Activated B cell treated with CpG ODN at 0.5 μM for 24 hours (primary cell): ENCODE data around the gene KLK7. TPM values are rescaled to one million over a fixed set of nuclear protein-coding genes. Genes with fewer than 3 reads are reported as not detected.
"Not testable (repeated sequence)": the region's sequence is repeated elsewhere in the genome, so short reads cannot be mapped to it uniquely, and the experiment has no call there.

Source experiments
- ATAC-seq: fragments of 200-7000 bp; cut with Tn5 transposase; one replicate; pipeline ENCODE4 v1.10.0; 2021; ENCODE audit warnings: low read depth, mild to moderate bottlenecking, moderate library complexity
- CTCF ChIA-PET: fragments of 350-600 bp; sonication (Branson Sonifier 250); formaldehyde crosslinking; loops from one replicate; lab custom pipeline; 2021; ENCODE audit warnings: antibody characterized with exemption; lab: Charles Lee
- POLR2A ChIA-PET: fragments of 350-600 bp; sonication (Branson Sonifier 250); formaldehyde crosslinking; loops from one replicate; lab custom pipeline; 2021; ENCODE audit warnings: antibody characterized with exemption; lab: Charles Lee
- DNase-seq: peaks from one replicate; pipeline ENCODE4 v3.0.0; 2022
- H3K27ac Mint-ChIP-seq: one replicate; pipeline ENCODE4 v1.8.0; 2020; ENCODE audit warnings: mixed read lengths
- H3K27me3 Mint-ChIP-seq: one replicate; pipeline ENCODE4 v1.8.0; 2021; ENCODE audit warnings: mixed read lengths
- H3K36me3 Mint-ChIP-seq: one replicate; pipeline ENCODE4 v1.8.0; 2021; ENCODE audit warnings: low read depth, mixed read lengths
- H3K4me1 Mint-ChIP-seq: one replicate; pipeline ENCODE4 v1.8.0; 2021; ENCODE audit warnings: mixed read lengths
- H3K4me3 Mint-ChIP-seq: one replicate; pipeline ENCODE4 v1.8.0; 2020; ENCODE audit warnings: mild to moderate bottlenecking, mixed read lengths
- H3K9me3 Mint-ChIP-seq: one replicate; pipeline ENCODE4 v1.8.0; 2020; ENCODE audit warnings: mixed read lengths
- intact Hi-C: fragments of 100-400 bp; cut with micrococcal nuclease; formaldehyde crosslinking; loops from one replicate; pipeline ENCODE4 v1.15.1; 2024
- total RNA-seq: library from RNA; stranded (reverse); gene quantifications from 2 replicates; pipeline ENCODE4 v1.2.3, GENCODE V29; 2022
- TF ChIP-seq, protein P1 (sequence below): fragments of 200-600 bp; IDR thresholded peaks from one replicate; pipeline ENCODE4 v1.8.0; 2022; ENCODE audit warnings: antibody characterized with exemption, mild to moderate bottlenecking

KLK7 gene
- total RNA-seq, 1 donor from 2014 or later, result not detected

DNA sequence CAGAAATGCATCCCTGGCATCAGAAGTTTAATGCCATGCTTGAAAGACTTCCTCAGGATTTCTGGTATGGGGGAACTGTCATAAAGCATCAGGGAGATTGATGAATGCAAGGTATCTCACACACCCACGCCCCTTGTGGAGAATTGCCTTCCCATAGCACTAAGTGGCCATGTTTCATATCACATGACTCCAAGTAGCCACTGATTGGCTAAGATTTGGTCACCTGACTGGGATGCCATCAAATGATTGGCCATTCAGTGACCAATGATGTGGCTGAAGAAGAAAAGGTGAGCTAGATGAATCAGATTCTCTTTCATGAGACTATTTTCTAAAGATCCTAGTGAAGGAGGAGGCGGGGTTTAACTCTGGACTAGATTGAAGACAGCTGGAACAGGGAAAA is 10.4 kb upstream of the KLK7 start:
- no peak overlapping the region for H3K27ac Mint-ChIP-seq
- CTCF ChIA-PET, result no interaction called here
- H3K27me3 Mint-ChIP-seq, result peaks cover 23% of the 10 kb centered on the region
- H3K36me3 Mint-ChIP-seq, result no peaks in the 10 kb centered on the region
- H3K9me3 Mint-ChIP-seq, result peaks cover 3% of the 10 kb centered on the region
- H3K4me3 Mint-ChIP-seq, result no peak overlapping the region
- DNase-seq (no peak), ATAC-seq (no peak)
- TF ChIP-seq, protein P1, sequence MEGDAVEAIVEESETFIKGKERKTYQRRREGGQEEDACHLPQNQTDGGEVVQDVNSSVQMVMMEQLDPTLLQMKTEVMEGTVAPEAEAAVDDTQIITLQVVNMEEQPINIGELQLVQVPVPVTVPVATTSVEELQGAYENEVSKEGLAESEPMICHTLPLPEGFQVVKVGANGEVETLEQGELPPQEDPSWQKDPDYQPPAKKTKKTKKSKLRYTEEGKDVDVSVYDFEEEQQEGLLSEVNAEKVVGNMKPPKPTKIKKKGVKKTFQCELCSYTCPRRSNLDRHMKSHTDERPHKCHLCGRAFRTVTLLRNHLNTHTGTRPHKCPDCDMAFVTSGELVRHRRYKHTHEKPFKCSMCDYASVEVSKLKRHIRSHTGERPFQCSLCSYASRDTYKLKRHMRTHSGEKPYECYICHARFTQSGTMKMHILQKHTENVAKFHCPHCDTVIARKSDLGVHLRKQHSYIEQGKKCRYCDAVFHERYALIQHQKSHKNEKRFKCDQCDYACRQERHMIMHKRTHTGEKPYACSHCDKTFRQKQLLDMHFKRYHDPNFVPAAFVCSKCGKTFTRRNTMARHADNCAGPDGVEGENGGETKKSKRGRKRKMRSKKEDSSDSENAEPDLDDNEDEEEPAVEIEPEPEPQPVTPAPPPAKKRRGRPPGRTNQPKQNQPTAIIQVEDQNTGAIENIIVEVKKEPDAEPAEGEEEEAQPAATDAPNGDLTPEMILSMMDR, result no peak
- H3K4me1 Mint-ChIP-seq, result no peaks in the 10 kb centered on the region
- POLR2A ChIA-PET, result no interaction called here
- intact Hi-C loops, result no loop called here

DNA sequence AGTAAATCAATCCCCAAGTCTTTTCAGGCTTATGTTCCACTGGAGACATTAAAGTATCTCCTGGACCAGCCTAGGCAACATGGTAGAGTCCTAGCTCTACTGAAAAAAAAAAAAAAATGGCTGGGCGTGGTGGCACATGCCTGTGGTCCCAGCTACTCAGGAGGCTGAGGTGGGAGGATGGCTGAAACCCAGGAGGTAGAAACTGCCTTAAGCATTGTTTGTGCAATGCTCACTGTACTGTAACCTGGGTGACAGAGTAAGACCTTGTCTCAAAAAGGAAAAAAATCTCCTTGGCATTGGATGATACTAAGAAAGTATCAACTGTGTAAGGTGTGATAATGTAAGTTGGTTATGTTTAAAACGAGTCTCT is 8.9 kb upstream of the KLK7 start:
- DNase-seq, result no peak
- Mint-ChIP-seq H3K27ac (no peak overlapping the region), H3K4me1 (no peaks in the 10 kb centered on the region), H3K36me3 (no peaks in the 10 kb centered on the region), H3K27me3 (peaks cover 25% of the 10 kb centered on the region), H3K4me3 (no peak overlapping the region), H3K9me3 (peaks cover 3% of the 10 kb centered on the region)
- POLR2A ChIA-PET, result no interaction called here
- ATAC-seq, result no peak
- intact Hi-C loops, result no loop called here
- TF ChIP-seq, protein P1, result no peak
- CTCF ChIA-PET, result interaction anchor here (0.6 kb wide), 1 partner anchor 788 kb away, joined by 4 read pairs; no protein-coding TSS in a partner anchor

GRCh38 chr19:50984416-50984815 is 699 bp upstream of the KLK7 start:
- POLR2A ChIA-PET, intact Hi-C loops, H3K4me3 Mint-ChIP-seq, H3K36me3 Mint-ChIP-seq, H3K9me3 Mint-ChIP-seq, H3K4me1 Mint-ChIP-seq, H3K27ac Mint-ChIP-seq, ATAC-seq, CTCF ChIA-PET, DNase-seq: not testable (repeated sequence)
- H3K27me3 Mint-ChIP-seq, result peaks cover 37% of the 10 kb centered on the region

GRCh38 chr19:50982186-50982585 is 1.5 kb downstream of the KLK7 start:
- intact Hi-C loops, result no loop called here
- ChIA-PET POLR2A (no interaction called here), CTCF (no interaction called here)
- DNase-seq (no peak), ATAC-seq (no peak)
- no peaks in the 10 kb centered on the region for H3K4me1 Mint-ChIP-seq
- no peaks in the 10 kb centered on the region for H3K9me3 Mint-ChIP-seq
- no peak overlapping the region for H3K4me3 Mint-ChIP-seq
- no peak overlapping the region for H3K27ac Mint-ChIP-seq
- H3K36me3 Mint-ChIP-seq, result no peaks in the 10 kb centered on the region
- TF ChIP-seq, protein P1, result no peak
- H3K27me3 Mint-ChIP-seq, result peaks cover 30% of the 10 kb centered on the region

DNA sequence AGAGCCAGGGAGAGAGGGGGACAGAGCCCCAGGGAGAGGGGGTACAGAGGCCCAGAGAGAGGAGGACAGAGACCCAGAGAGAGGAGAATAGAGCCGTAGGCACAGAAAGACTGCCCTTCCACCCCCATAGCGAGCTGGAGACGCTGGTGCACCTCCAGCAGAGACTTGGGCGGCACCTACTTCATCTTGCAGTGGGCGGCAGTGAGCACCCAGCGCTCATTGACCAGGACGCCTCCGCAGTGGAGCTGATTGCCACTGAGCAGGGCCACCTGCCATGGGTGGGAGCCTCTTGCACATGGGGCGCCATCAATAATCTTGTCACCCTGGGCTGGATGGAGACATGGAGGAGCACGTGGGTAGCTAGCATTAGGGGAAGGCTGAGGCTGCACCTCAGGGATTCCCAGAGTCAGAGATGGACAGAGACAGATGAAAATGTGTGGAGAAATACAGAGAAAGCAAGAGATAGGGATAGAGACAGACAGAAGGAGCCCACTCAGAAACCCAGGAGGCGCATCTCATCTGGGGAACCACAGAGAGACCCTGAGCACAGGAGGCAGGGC is 2.0 kb downstream of the KLK7 start:
- CTCF ChIA-PET, result no interaction called here
- ATAC-seq (no peak), DNase-seq (no peak)
- H3K4me3 Mint-ChIP-seq, result no peak overlapping the region
- H3K4me1 Mint-ChIP-seq, result no peaks in the 10 kb centered on the region
- intact Hi-C loops, result no loop called here
- no peak overlapping the region for H3K27ac Mint-ChIP-seq
- H3K9me3 Mint-ChIP-seq, result no peaks in the 10 kb centered on the region
- POLR2A ChIA-PET, result no interaction called here
- no peaks in the 10 kb centered on the region for H3K36me3 Mint-ChIP-seq
- TF ChIP-seq, protein P1, result no peak
- peaks cover 31% of the 10 kb centered on the region for H3K27me3 Mint-ChIP-seq

DNA sequence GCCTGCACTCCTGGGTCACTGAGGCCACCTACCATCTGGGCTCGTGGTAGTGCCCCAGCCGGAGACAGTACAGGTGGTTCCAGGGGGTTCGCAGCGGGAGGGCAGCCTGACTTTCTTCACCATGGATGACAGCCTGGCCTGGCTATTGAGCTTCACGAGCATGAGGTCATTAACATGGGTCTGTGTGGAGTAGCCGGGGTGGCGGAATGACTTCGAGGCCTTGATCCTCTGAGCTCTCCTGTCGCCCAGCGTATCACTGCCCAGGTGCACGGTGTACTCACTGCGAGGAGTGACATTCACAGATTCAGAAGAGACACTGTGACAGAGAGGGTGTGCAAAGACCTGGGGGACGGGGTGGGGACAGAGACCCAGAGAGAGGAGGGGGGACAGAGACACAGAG is 3.5 kb downstream of the KLK7 start:
- CTCF ChIA-PET, result no interaction called here

More for the DNA sequence above, 3.5 kb downstream of the KLK7 start:
- POLR2A ChIA-PET, result no interaction called here
- ATAC-seq (no peak), DNase-seq (no peak)
- Mint-ChIP-seq H3K4me3 (no peak overlapping the region), H3K4me1 (no peaks in the 10 kb centered on the region), H3K27ac (no peak overlapping the region), H3K36me3 (no peaks in the 10 kb centered on the region), H3K27me3 (peaks cover 34% of the 10 kb centered on the region), H3K9me3 (no peaks in the 10 kb centered on the region)
- intact Hi-C loops, result no loop called here
- TF ChIP-seq, protein P1, result no peak
